Measurements from ENCODE around the gene ITPR3. TPM values are rescaled to one million over a fixed set of nuclear protein-coding genes. Genes with fewer than 3 reads are reported as not detected.

Gene ITPR3
- polyA plus RNA-seq, 1 donor (not counting 4 experiments of a cell fraction or from before 2014, with no cell fraction given): 43.3 TPM

- dilution Hi-C loops (cut with MboI; ENCODE audit: extremely low pct_ligation_motif_present, low sequenced_read_pairs): no loop called here
- no peak overlapping the region for H3K9ac ChIP-seq (ENCODE audit: control insufficient read depth, extremely low read depth, insufficient read depth, low read length)
- H3K4me2 ChIP-seq (ENCODE audit: control insufficient read depth, extremely low read depth, insufficient read depth, low read depth, low read length): no peak overlapping the region
- peaks cover under 1% of the 10 kb centered on the region for H3K27me3 ChIP-seq (ENCODE audit: control insufficient read depth, extremely low read depth, insufficient read depth, low read length)
- H3K9me1 ChIP-seq (ENCODE audit: control insufficient read depth, extremely low read depth, insufficient read depth, low read length): no peaks in the 10 kb centered on the region
- no peak overlapping the region for H2AFZ ChIP-seq (ENCODE audit: control insufficient read depth, low read length)
- DNase-seq (ENCODE audit: low read depth, low spot score): no peak
- no peak overlapping the region for H3K27ac ChIP-seq (ENCODE audit: control insufficient read depth, insufficient read depth, low read length)
- no peaks in the 10 kb centered on the region for H3K9me3 ChIP-seq (ENCODE audit: control insufficient read depth, low read depth, low read length)
- H3K4me3 ChIP-seq (ENCODE audit: control insufficient read depth in 2 of 3, extremely low read depth in 1 of 3, insufficient read depth in 2 of 3, low read depth in 1 of 3, low read length in 3 of 3): no peak overlapping the region
- no peaks in the 10 kb centered on the region for H3K79me2 ChIP-seq (ENCODE audit: control insufficient read depth, insufficient read depth, low read length)
- TF ChIP-seq EZH2 (IDR thresholded peaks at IDR 0.05; ENCODE audit: low read length): no peak
- TF ChIP-seq CTCF (optimal IDR thresholded peaks at IDR 0.05 in 1 of 3, IDR thresholded peaks at IDR 0.05 in 1 of 3, conservative IDR thresholded peaks at IDR 0.05 in 1 of 3; ENCODE audit: extremely low read depth in 1 of 3, insufficient read depth in 2 of 3, low read length in 3 of 3): no peak
- no peaks in the 10 kb centered on the region for H4K20me1 ChIP-seq (ENCODE audit: control insufficient read depth, extremely low read depth, insufficient read depth, low read length)
- H3K36me3 ChIP-seq (ENCODE audit: control insufficient read depth in 2 of 2, extremely low read depth in 1 of 2, insufficient read depth in 2 of 2, low read length in 2 of 2): no peaks in the 10 kb centered on the region
- peaks cover under 1% of the 10 kb centered on the region for H3K4me1 ChIP-seq (ENCODE audit: control insufficient read depth, extremely low read depth, insufficient read depth, low read length)
- FAIRE-seq: no peak
These were observed 117.0 kb downstream of the ITPR3 start for GRCh38 chr6:33738153-33738552.

GRCh38 chr6:33738879-33739278 is 117.8 kb downstream of the ITPR3 start:
- peaks cover 1% of the 10 kb centered on the region for H3K4me1 ChIP-seq (ENCODE audit: control insufficient read depth, extremely low read depth, insufficient read depth, low read length)
- H2AFZ ChIP-seq (ENCODE audit: control insufficient read depth, low read length): no peak overlapping the region
- TF ChIP-seq CTCF (optimal IDR thresholded peaks at IDR 0.05 in 1 of 3, IDR thresholded peaks at IDR 0.05 in 1 of 3, conservative IDR thresholded peaks at IDR 0.05 in 1 of 3; ENCODE audit: extremely low read depth in 1 of 3, insufficient read depth in 2 of 3, low read length in 3 of 3) (no peak), EZH2 (IDR thresholded peaks at IDR 0.05; ENCODE audit: low read length) (no peak)
- H3K9me1 ChIP-seq (ENCODE audit: control insufficient read depth, extremely low read depth, insufficient read depth, low read length): no peaks in the 10 kb centered on the region
- FAIRE-seq: no peak
- no peaks in the 10 kb centered on the region for H4K20me1 ChIP-seq (ENCODE audit: control insufficient read depth, extremely low read depth, insufficient read depth, low read length)
- H3K36me3 ChIP-seq (ENCODE audit: control insufficient read depth in 2 of 2, extremely low read depth in 1 of 2, insufficient read depth in 2 of 2, low read length in 2 of 2): no peaks in the 10 kb centered on the region
- no peak overlapping the region for H3K4me3 ChIP-seq (ENCODE audit: control insufficient read depth in 2 of 3, extremely low read depth in 1 of 3, insufficient read depth in 2 of 3, low read depth in 1 of 3, low read length in 3 of 3)
- H3K27ac ChIP-seq (ENCODE audit: control insufficient read depth, insufficient read depth, low read length): no peak overlapping the region
- no peak for DNase-seq (ENCODE audit: low read depth, low spot score)
- H3K9me3 ChIP-seq (ENCODE audit: control insufficient read depth, low read depth, low read length): no peaks in the 10 kb centered on the region
- H3K79me2 ChIP-seq (ENCODE audit: control insufficient read depth, insufficient read depth, low read length): no peaks in the 10 kb centered on the region
- H3K27me3 ChIP-seq (ENCODE audit: control insufficient read depth, extremely low read depth, insufficient read depth, low read length): peaks cover 5% of the 10 kb centered on the region
- H3K4me2 ChIP-seq (ENCODE audit: control insufficient read depth, extremely low read depth, insufficient read depth, low read depth, low read length): no peak overlapping the region
- no peak overlapping the region for H3K9ac ChIP-seq (ENCODE audit: control insufficient read depth, extremely low read depth, insufficient read depth, low read length)
- dilution Hi-C loops (cut with MboI; ENCODE audit: extremely low pct_ligation_motif_present, low sequenced_read_pairs): no loop called here

All from keratinocyte (primary cell).